Measurements from ENCODE around the gene TM9SF3.
"Not testable (repeated sequence)": the region's sequence is repeated elsewhere in the genome, so short reads cannot be mapped to it uniquely, and the experiment has no call there.

TM9SF3 gene

GRCh38 chr10:96578022-96578421 is 8.8 kb downstream of the TM9SF3 start:
- DNase-seq (ENCODE audit: low read depth, low spot score): no peak
- Histone ChIP-seq H3K9me3 (ENCODE audit: insufficient read depth, low read length) (no peaks in the 10 kb centered on the region), H3K27me3 (ENCODE audit: insufficient read depth, insufficient read length) (no peaks in the 10 kb centered on the region), H3K4me3 (ENCODE audit: insufficient read length, low read depth) (no peak overlapping the region), H3K4me1 (ENCODE audit: insufficient read depth, insufficient read length) (no peaks in the 10 kb centered on the region), H3K9ac (ENCODE audit: insufficient read length, low read depth) (no peak overlapping the region), H3K36me3 (ENCODE audit: insufficient read depth, insufficient read length, low read length) (peaks cover 24% of the 10 kb centered on the region)
- no peak for TF ChIP-seq ZNF274 (IDR thresholded peaks at IDR 0.05; ENCODE audit: low read depth, low read length)
- no peak for TF ChIP-seq SUZ12 (IDR thresholded peaks at IDR 0.05; ENCODE audit: extremely low read depth, insufficient read depth, insufficient read length)
- no peak for TF ChIP-seq YY1 (IDR thresholded peaks at IDR 0.05; ENCODE audit: insufficient read depth, insufficient read length)

GRCh38 chr10:96577069-96577468 is 9.7 kb downstream of the TM9SF3 start:
- no peak overlapping the region for H3K4me3 ChIP-seq (ENCODE audit: insufficient read length, low read depth)
- peaks cover 28% of the 10 kb centered on the region for H3K36me3 ChIP-seq (ENCODE audit: insufficient read depth, insufficient read length, low read length)
- no peak overlapping the region for H3K9ac ChIP-seq (ENCODE audit: insufficient read length, low read depth)
- no peak for TF ChIP-seq YY1 (IDR thresholded peaks at IDR 0.05; ENCODE audit: insufficient read depth, insufficient read length)
- no peak for DNase-seq (ENCODE audit: low read depth, low spot score)
- H3K27me3 ChIP-seq (ENCODE audit: insufficient read depth, insufficient read length): no peaks in the 10 kb centered on the region
- H3K9me3 ChIP-seq (ENCODE audit: insufficient read depth, low read length): no peaks in the 10 kb centered on the region
- H3K4me1 ChIP-seq (ENCODE audit: insufficient read depth, insufficient read length): no peaks in the 10 kb centered on the region

GRCh38 chr10:96576277-96576980 is 10.4 kb downstream of the TM9SF3 start:
- TF ChIP-seq ZNF274 (IDR thresholded peaks at IDR 0.05; ENCODE audit: low read depth, low read length): no peak
- no peak for TF ChIP-seq SUZ12 (IDR thresholded peaks at IDR 0.05; ENCODE audit: extremely low read depth, insufficient read depth, insufficient read length)
- TF ChIP-seq YY1 (IDR thresholded peaks at IDR 0.05; ENCODE audit: insufficient read depth, insufficient read length): no peak
- H3K27me3 ChIP-seq (ENCODE audit: insufficient read depth, insufficient read length): no peaks in the 10 kb centered on the region
- DNase-seq (ENCODE audit: low read depth, low spot score): no peak
- H3K9ac ChIP-seq (ENCODE audit: insufficient read length, low read depth): no peak overlapping the region
- H3K4me1 ChIP-seq (ENCODE audit: insufficient read depth, insufficient read length): no peaks in the 10 kb centered on the region
- peaks cover 29% of the 10 kb centered on the region for H3K36me3 ChIP-seq (ENCODE audit: insufficient read depth, insufficient read length, low read length)
- no peaks in the 10 kb centered on the region for H3K9me3 ChIP-seq (ENCODE audit: insufficient read depth, low read length)
- no peak overlapping the region for H3K4me3 ChIP-seq (ENCODE audit: insufficient read length, low read depth)

GRCh38 chr10:96574564-96574963 is 12.2 kb downstream of the TM9SF3 start:
- DNase-seq (ENCODE audit: low read depth, low spot score); H3K4me1 ChIP-seq (ENCODE audit: insufficient read depth, insufficient read length); H3K9ac ChIP-seq (ENCODE audit: insufficient read length, low read depth); H3K9me3 ChIP-seq (ENCODE audit: insufficient read depth, low read length); H3K4me3 ChIP-seq (ENCODE audit: insufficient read length, low read depth); H3K27me3 ChIP-seq (ENCODE audit: insufficient read depth, insufficient read length): not testable (repeated sequence)
- peaks cover 36% of the 10 kb centered on the region for H3K36me3 ChIP-seq (ENCODE audit: insufficient read depth, insufficient read length, low read length)

GRCh38 chr10:96573036-96573435 is 13.8 kb downstream of the TM9SF3 start:
- no peak overlapping the region for H3K9ac ChIP-seq (ENCODE audit: insufficient read length, low read depth)

GRCh38 chr10:96570983-96571964 is 15.5 kb downstream of the TM9SF3 start:
- H3K36me3 ChIP-seq (ENCODE audit: insufficient read depth, insufficient read length, low read length): peaks cover 38% of the 10 kb centered on the region
- TF ChIP-seq YY1 (IDR thresholded peaks at IDR 0.05; ENCODE audit: insufficient read depth, insufficient read length) (no peak), SUZ12 (IDR thresholded peaks at IDR 0.05; ENCODE audit: extremely low read depth, insufficient read depth, insufficient read length) (no peak), ZNF274 (IDR thresholded peaks at IDR 0.05; ENCODE audit: low read depth, low read length) (no peak)
- no peak for DNase-seq (ENCODE audit: low read depth, low spot score)
- H3K4me1 ChIP-seq (ENCODE audit: insufficient read depth, insufficient read length): no peaks in the 10 kb centered on the region
- no peak overlapping the region for H3K4me3 ChIP-seq (ENCODE audit: insufficient read length, low read depth)
- H3K27me3 ChIP-seq (ENCODE audit: insufficient read depth, insufficient read length): no peaks in the 10 kb centered on the region
- no peak overlapping the region for H3K9ac ChIP-seq (ENCODE audit: insufficient read length, low read depth)
- H3K9me3 ChIP-seq (ENCODE audit: insufficient read depth, low read length): no peaks in the 10 kb centered on the region

More at GRCh38 chr10:96573036-96573435, 13.8 kb downstream of the TM9SF3 start:
- no peak overlapping the region for H3K4me3 ChIP-seq (ENCODE audit: insufficient read length, low read depth)
- H3K27me3 ChIP-seq (ENCODE audit: insufficient read depth, insufficient read length): no peaks in the 10 kb centered on the region
- DNase-seq (ENCODE audit: low read depth, low spot score): no peak
- H3K36me3 ChIP-seq (ENCODE audit: insufficient read depth, insufficient read length, low read length): peaks cover 44% of the 10 kb centered on the region
- H3K4me1 ChIP-seq (ENCODE audit: insufficient read depth, insufficient read length): no peaks in the 10 kb centered on the region
- H3K9me3 ChIP-seq (ENCODE audit: insufficient read depth, low read length): no peaks in the 10 kb centered on the region
- TF ChIP-seq SUZ12 (IDR thresholded peaks at IDR 0.05; ENCODE audit: extremely low read depth, insufficient read depth, insufficient read length) (no peak), YY1 (IDR thresholded peaks at IDR 0.05; ENCODE audit: insufficient read depth, insufficient read length) (no peak), ZNF274 (IDR thresholded peaks at IDR 0.05; ENCODE audit: low read depth, low read length) (no peak)

GRCh38 chr10:96570511-96570910 is 16.3 kb downstream of the TM9SF3 start:
- no peaks in the 10 kb centered on the region for H3K9me3 ChIP-seq (ENCODE audit: insufficient read depth, low read length)
- no peaks in the 10 kb centered on the region for H3K4me1 ChIP-seq (ENCODE audit: insufficient read depth, insufficient read length)
- no peak for DNase-seq (ENCODE audit: low read depth, low spot score)
- TF ChIP-seq SUZ12 (IDR thresholded peaks at IDR 0.05; ENCODE audit: extremely low read depth, insufficient read depth, insufficient read length): no peak
- no peak for TF ChIP-seq ZNF274 (IDR thresholded peaks at IDR 0.05; ENCODE audit: low read depth, low read length)
- TF ChIP-seq YY1 (IDR thresholded peaks at IDR 0.05; ENCODE audit: insufficient read depth, insufficient read length): no peak
- peaks cover 32% of the 10 kb centered on the region for H3K36me3 ChIP-seq (ENCODE audit: insufficient read depth, insufficient read length, low read length)
- H3K9ac ChIP-seq (ENCODE audit: insufficient read length, low read depth): no peak overlapping the region
- H3K27me3 ChIP-seq (ENCODE audit: insufficient read depth, insufficient read length): no peaks in the 10 kb centered on the region
- no peak overlapping the region for H3K4me3 ChIP-seq (ENCODE audit: insufficient read length, low read depth)

Measured in NT2/D1 (cell line).